ENCODE results near the gene PTPN22.
"Not testable (repeated sequence)": the region's sequence is repeated elsewhere in the genome, so short reads cannot be mapped to it uniquely, and the experiment has no call there.

Gene PTPN22

GRCh38 chr1:113854234-113854633 is 17.3 kb downstream of the PTPN22 start:
- H3K9ac ChIP-seq (ENCODE audit: low read length): no peak overlapping the region
- no peak overlapping the region for H3K4me2 ChIP-seq (ENCODE audit: low read depth, low read length, poor library complexity, severe bottlenecking)
- no peaks in the 10 kb centered on the region for H3K27me3 ChIP-seq (ENCODE audit: low read length)
- H3K9me3 ChIP-seq (ENCODE audit: insufficient read depth, low read length): no peaks in the 10 kb centered on the region
- H3K4me3 ChIP-seq (ENCODE audit: insufficient read depth, low read length, poor library complexity, severe bottlenecking): no peak overlapping the region
- H2AFZ ChIP-seq (ENCODE audit: low read depth, low read length, severe bottlenecking): no peak overlapping the region
- TF ChIP-seq CTCF (IDR thresholded peaks at IDR 0.05; ENCODE audit: insufficient read depth, low read length, poor library complexity, severe bottlenecking) (no peak), EZH2phosphoT487 (conservative IDR thresholded peaks at IDR 0.05; ENCODE audit: low read length) (no peak)
- H3K79me2 ChIP-seq (ENCODE audit: insufficient read depth, low read length): no peaks in the 10 kb centered on the region
- peaks cover 34% of the 10 kb centered on the region for H3K36me3 ChIP-seq (ENCODE audit: low read length)
- peaks cover 10% of the 10 kb centered on the region for H3F3A ChIP-seq (ENCODE audit: insufficient read depth)
- H4K20me1 ChIP-seq (ENCODE audit: low read depth, low read length): no peaks in the 10 kb centered on the region
- no peaks in the 10 kb centered on the region for H3K9me2 ChIP-seq (replicated peaks; ENCODE audit: insufficient read depth, low read length)
- H3K27ac ChIP-seq (ENCODE audit: low read depth, low read length): no peak overlapping the region

GRCh38 chr1:113852694-113853093 is 18.8 kb downstream of the PTPN22 start:
- not testable (repeated sequence) for H4K20me1 ChIP-seq (ENCODE audit: low read depth, low read length); H3K4me3 ChIP-seq (ENCODE audit: insufficient read depth, low read length, poor library complexity, severe bottlenecking); H3K9me3 ChIP-seq (ENCODE audit: insufficient read depth, low read length); H3F3A ChIP-seq (ENCODE audit: insufficient read depth); H3K9me2 ChIP-seq (replicated peaks; ENCODE audit: insufficient read depth, low read length); H3K27me3 ChIP-seq (ENCODE audit: low read length); H3K9ac ChIP-seq (ENCODE audit: low read length); H3K27ac ChIP-seq (ENCODE audit: low read depth, low read length); H3K79me2 ChIP-seq (ENCODE audit: insufficient read depth, low read length); H3K4me2 ChIP-seq (ENCODE audit: low read depth, low read length, poor library complexity, severe bottlenecking); H2AFZ ChIP-seq (ENCODE audit: low read depth, low read length, severe bottlenecking)
- peaks cover 45% of the 10 kb centered on the region for H3K36me3 ChIP-seq (ENCODE audit: low read length)

GRCh38 chr1:113850127-113850796 is 21.2 kb downstream of the PTPN22 start:
- no peak overlapping the region for H3K4me2 ChIP-seq (ENCODE audit: low read depth, low read length, poor library complexity, severe bottlenecking)
- H3K4me3 ChIP-seq (ENCODE audit: insufficient read depth, low read length, poor library complexity, severe bottlenecking): no peak overlapping the region
- no peaks in the 10 kb centered on the region for H3K9me3 ChIP-seq (ENCODE audit: insufficient read depth, low read length)
- H2AFZ ChIP-seq (ENCODE audit: low read depth, low read length, severe bottlenecking): no peak overlapping the region
- no peaks in the 10 kb centered on the region for H3K9me2 ChIP-seq (replicated peaks; ENCODE audit: insufficient read depth, low read length)
- H4K20me1 ChIP-seq (ENCODE audit: low read depth, low read length): no peaks in the 10 kb centered on the region
- H3K27ac ChIP-seq (ENCODE audit: low read depth, low read length): no peak overlapping the region
- H3K79me2 ChIP-seq (ENCODE audit: insufficient read depth, low read length): no peaks in the 10 kb centered on the region
- H3K9ac ChIP-seq (ENCODE audit: low read length): no peak overlapping the region
- TF ChIP-seq CTCF (IDR thresholded peaks at IDR 0.05; ENCODE audit: insufficient read depth, low read length, poor library complexity, severe bottlenecking) (no peak), EZH2phosphoT487 (conservative IDR thresholded peaks at IDR 0.05; ENCODE audit: low read length) (no peak)
- no peaks in the 10 kb centered on the region for H3K27me3 ChIP-seq (ENCODE audit: low read length)
- H3F3A ChIP-seq (ENCODE audit: insufficient read depth): no peaks in the 10 kb centered on the region; the same call in none of the 2 replicates
- peaks cover 40% of the 10 kb centered on the region for H3K36me3 ChIP-seq (ENCODE audit: low read length)

- Histone ChIP-seq H3K79me2 (ENCODE audit: insufficient read depth, low read length) (no peaks in the 10 kb centered on the region), H4K20me1 (ENCODE audit: low read depth, low read length) (no peaks in the 10 kb centered on the region), H3K4me2 (ENCODE audit: low read depth, low read length, poor library complexity, severe bottlenecking) (no peak overlapping the region), H3K9me2 (replicated peaks; ENCODE audit: insufficient read depth, low read length) (no peaks in the 10 kb centered on the region), H3K4me3 (ENCODE audit: insufficient read depth, low read length, poor library complexity, severe bottlenecking) (no peak overlapping the region), H3K27me3 (ENCODE audit: low read length) (no peaks in the 10 kb centered on the region), H3K27ac (ENCODE audit: low read depth, low read length) (no peak overlapping the region), H3K9me3 (ENCODE audit: insufficient read depth, low read length) (no peaks in the 10 kb centered on the region), H3K36me3 (ENCODE audit: low read length) (peaks cover 37% of the 10 kb centered on the region), H3K9ac (ENCODE audit: low read length) (no peak overlapping the region), H2AFZ (ENCODE audit: low read depth, low read length, severe bottlenecking) (no peak overlapping the region), H3F3A (ENCODE audit: insufficient read depth) (no peaks in the 10 kb centered on the region; the same call in none of the 2 replicates)
- TF ChIP-seq EZH2phosphoT487 (conservative IDR thresholded peaks at IDR 0.05; ENCODE audit: low read length) (no peak), CTCF (IDR thresholded peaks at IDR 0.05; ENCODE audit: insufficient read depth, low read length, poor library complexity, severe bottlenecking) (no peak)
Observed at GRCh38 chr1:113849072-113849471, 22.4 kb downstream of the PTPN22 start.

All from SU-DHL-6 (cell line).